Neural progenitor cell (in vitro differentiated cells): Measurements from ENCODE around the gene SYNGR3. TPM values are rescaled to one million over a fixed set of nuclear protein-coding genes. Genes with fewer than 3 reads are reported as not detected.

ENCODE experiments used
- DNase-seq: peaks from one replicate; pipeline ENCODE4 v3.0.0-alpha.2; 2016; ENCODE audit warnings: low spot score
- H2AFZ ChIP-seq: fragments of 200-600 bp; sonication (generic); replicated peaks from 2 replicates; pipeline ENCODE4 v1.6.1; 2016; ENCODE audit warnings: antibody characterized with exemption
- H3F3A ChIP-seq: fragments of 200-600 bp; sonication (generic); 2 replicates; pipeline ENCODE4 v1.6.1; 2016; ENCODE audit warnings: antibody characterized with exemption, low read depth
- H3K27ac ChIP-seq: fragments of 200-600 bp; sonication (generic); 2 replicates; pipeline ENCODE4 v1.5.1; 2016; ENCODE audit warnings: mild to moderate bottlenecking
- H3K27me3 ChIP-seq: fragments of 200-600 bp; sonication (generic); 2 replicates; pipeline ENCODE4 v1.6.1; 2016; ENCODE audit warnings: mild to moderate bottlenecking, moderate library complexity
- H3K36me3 ChIP-seq: fragments of 200-600 bp; sonication (generic); 2 replicates; pipeline ENCODE4 v1.5.1; 2016
- H3K4me1 ChIP-seq: fragments of 200-600 bp; sonication (generic); 2 replicates; pipeline ENCODE4 v1.6.1; 2016; ENCODE audit warnings: mixed run types
- H3K4me2 ChIP-seq: fragments of 200-600 bp; sonication (generic); 2 replicates; pipeline ENCODE4 v1.6.1; 2016
- H3K4me3 ChIP-seq: fragments of 200-600 bp; sonication (generic); 2 replicates; pipeline ENCODE4 v1.5.1; 2016
- H3K79me2 ChIP-seq: fragments of 200-600 bp; sonication (generic); 2 replicates; pipeline ENCODE4 v1.6.1; 2016; ENCODE audit warnings: low read depth
- H3K9ac ChIP-seq: fragments of 200-600 bp; sonication (generic); 2 replicates; pipeline ENCODE4 v1.6.1; 2016
- H3K9me3 ChIP-seq: fragments of 200-600 bp; sonication (generic); 2 replicates; pipeline ENCODE4 v1.5.1; 2016; ENCODE audit warnings: low read depth
- H4K20me1 ChIP-seq: fragments of 200-600 bp; sonication (generic); 2 replicates; pipeline ENCODE4 v1.6.1; 2016; ENCODE audit warnings: low read depth
- H3K27ac Mint-ChIP-seq: 3 replicates; pipeline ENCODE4 v1.8.0; 2021; ENCODE audit warnings: mixed read lengths
- H3K27me3 Mint-ChIP-seq: 2 replicates; pipeline ENCODE4 v1.8.0; 2022; ENCODE audit warnings: low read depth, mild to moderate bottlenecking, inconsistent platforms, moderate library complexity, mixed read lengths; ENCODE audit not compliant: insufficient read depth
- H3K36me3 Mint-ChIP-seq: 3 replicates; pipeline ENCODE4 v1.8.0; 2021; ENCODE audit warnings: mixed read lengths
- H3K4me1 Mint-ChIP-seq: 3 replicates; pipeline ENCODE4 v1.8.0; 2021; ENCODE audit warnings: mixed read lengths
- H3K4me3 Mint-ChIP-seq: 3 replicates; pipeline ENCODE4 v1.8.0; 2021; ENCODE audit warnings: mild to moderate bottlenecking, moderate library complexity, mixed read lengths
- H3K9me3 Mint-ChIP-seq: 3 replicates; pipeline ENCODE4 v1.8.0; 2020; ENCODE audit warnings: mixed read lengths
- EZH2 ChIP-seq: fragments of 200-600 bp; sonication (generic); IDR thresholded peaks from 2 replicates; pipeline ENCODE4 v1.6.1; 2017; ENCODE audit warnings: antibody characterized with exemption, mild to moderate bottlenecking, moderate library complexity
- EZH2phosphoT487 ChIP-seq: fragments of 200-600 bp; sonication (generic); IDR thresholded peaks from 2 replicates; pipeline ENCODE4 v1.6.1; 2017; ENCODE audit warnings: antibody characterized with exemption
- total RNA-seq: library from RNA; depleted of rRNA; stranded (reverse); fragments of >200 nt; gene quantifications from 2 replicates; pipeline ENCODE4 v1.2.3, GENCODE V29; 2015; ENCODE audit warnings: low replicate concordance
- TF ChIP-seq, protein P1 (sequence below): fragments of 200-600 bp; sonication (generic); IDR thresholded peaks from 2 replicates; pipeline ENCODE4 v1.5.1; 2017; ENCODE audit warnings: antibody characterized with exemption, mild to moderate bottlenecking

The SYNGR3 gene
- total RNA-seq, 1 donor from 2014 or later = 4.4 TPM

GRCh38 chr16:1982013-1982433 lies 7.7 kb upstream of the SYNGR3 start:
- DNase-seq = no peak
- peak overlapping the region; percentile 82 for H3K4me3 Mint-ChIP-seq
- Histone ChIP-seq H3K27ac (no peak overlapping the region), H3F3A (peaks cover 26% of the 10 kb centered on the region), H3K27me3 (peaks cover 56% of the 10 kb centered on the region), H3K4me2 (peak overlapping the region; percentile 42), H3K4me1 (peaks cover 37% of the 10 kb centered on the region), H3K9me3 (no peaks in the 10 kb centered on the region), H3K4me3 (no peak overlapping the region), H3K9ac (no peak overlapping the region), H4K20me1 (peaks cover 43% of the 10 kb centered on the region), H3K36me3 (no peaks in the 10 kb centered on the region), H3K79me2 (peaks cover 14% of the 10 kb centered on the region), H2AFZ (no peak overlapping the region)
- TF ChIP-seq EZH2 (no peak), EZH2phosphoT487 (no peak)
- TF ChIP-seq, protein P1, sequence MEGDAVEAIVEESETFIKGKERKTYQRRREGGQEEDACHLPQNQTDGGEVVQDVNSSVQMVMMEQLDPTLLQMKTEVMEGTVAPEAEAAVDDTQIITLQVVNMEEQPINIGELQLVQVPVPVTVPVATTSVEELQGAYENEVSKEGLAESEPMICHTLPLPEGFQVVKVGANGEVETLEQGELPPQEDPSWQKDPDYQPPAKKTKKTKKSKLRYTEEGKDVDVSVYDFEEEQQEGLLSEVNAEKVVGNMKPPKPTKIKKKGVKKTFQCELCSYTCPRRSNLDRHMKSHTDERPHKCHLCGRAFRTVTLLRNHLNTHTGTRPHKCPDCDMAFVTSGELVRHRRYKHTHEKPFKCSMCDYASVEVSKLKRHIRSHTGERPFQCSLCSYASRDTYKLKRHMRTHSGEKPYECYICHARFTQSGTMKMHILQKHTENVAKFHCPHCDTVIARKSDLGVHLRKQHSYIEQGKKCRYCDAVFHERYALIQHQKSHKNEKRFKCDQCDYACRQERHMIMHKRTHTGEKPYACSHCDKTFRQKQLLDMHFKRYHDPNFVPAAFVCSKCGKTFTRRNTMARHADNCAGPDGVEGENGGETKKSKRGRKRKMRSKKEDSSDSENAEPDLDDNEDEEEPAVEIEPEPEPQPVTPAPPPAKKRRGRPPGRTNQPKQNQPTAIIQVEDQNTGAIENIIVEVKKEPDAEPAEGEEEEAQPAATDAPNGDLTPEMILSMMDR = no peak
- H3K36me3 Mint-ChIP-seq = peaks cover 8% of the 10 kb centered on the region
- H3K27me3 Mint-ChIP-seq = peaks cover 24% of the 10 kb centered on the region
- peaks cover 27% of the 10 kb centered on the region for H3K4me1 Mint-ChIP-seq
- no peaks in the 10 kb centered on the region for H3K9me3 Mint-ChIP-seq
- H3K27ac Mint-ChIP-seq = no peak overlapping the region

DNA sequence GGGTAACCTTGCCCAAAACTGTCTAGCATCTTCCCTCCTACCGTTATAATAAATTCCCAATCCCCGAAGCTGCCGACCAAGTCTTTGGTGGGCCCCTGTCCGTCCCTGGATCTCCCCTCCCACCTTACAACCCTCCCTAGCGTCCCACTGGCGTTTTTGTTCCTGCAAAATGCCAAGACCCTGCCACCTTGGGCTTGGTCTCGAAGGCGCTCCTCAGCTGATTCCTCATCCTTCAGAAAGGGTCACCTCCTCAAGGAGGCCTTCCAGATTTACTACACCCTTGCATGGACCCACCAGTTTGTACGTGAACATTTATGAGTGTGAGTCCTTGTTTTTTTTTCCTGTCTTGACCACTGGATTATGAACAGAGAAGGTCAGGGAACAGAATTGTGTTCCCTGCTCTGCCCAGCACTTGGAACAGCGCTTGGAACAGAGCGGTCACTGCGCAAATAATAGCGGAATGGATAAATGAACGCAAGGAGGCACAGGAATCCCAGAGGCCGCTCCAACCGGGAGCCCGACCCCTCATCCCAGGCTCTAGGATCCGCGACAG lies 6.7 kb upstream of the SYNGR3 start:
- peaks cover 14% of the 10 kb centered on the region for H3K79me2 ChIP-seq
- H3K36me3 Mint-ChIP-seq = peaks cover 8% of the 10 kb centered on the region
- H3K27ac Mint-ChIP-seq = peak overlapping the region; percentile 10
- H3K9me3 Mint-ChIP-seq = no peaks in the 10 kb centered on the region
- no peaks in the 10 kb centered on the region for H3K36me3 ChIP-seq
- TF ChIP-seq EZH2phosphoT487 (no peak), EZH2 (no peak)
- TF ChIP-seq, protein P1 = no peak
- H3K4me2 ChIP-seq = peak overlapping the region; percentile 93
- peaks cover 27% of the 10 kb centered on the region for H3K4me1 Mint-ChIP-seq
- DNase-seq = no peak
- H3K27ac ChIP-seq = no peak overlapping the region
- no peak overlapping the region for H3K9ac ChIP-seq
- H3K4me1 ChIP-seq = peaks cover 37% of the 10 kb centered on the region
- peak overlapping the region; percentile 82 for H3K4me3 Mint-ChIP-seq
- H3K4me3 ChIP-seq = peak overlapping the region; percentile 95
- H3K27me3 ChIP-seq = peaks cover 56% of the 10 kb centered on the region
- H4K20me1 ChIP-seq = peaks cover 37% of the 10 kb centered on the region
- H3F3A ChIP-seq = peaks cover 26% of the 10 kb centered on the region
- peak overlapping the region; percentile 90 for H2AFZ ChIP-seq
- peaks cover 24% of the 10 kb centered on the region for H3K27me3 Mint-ChIP-seq
- no peaks in the 10 kb centered on the region for H3K9me3 ChIP-seq

DNA sequence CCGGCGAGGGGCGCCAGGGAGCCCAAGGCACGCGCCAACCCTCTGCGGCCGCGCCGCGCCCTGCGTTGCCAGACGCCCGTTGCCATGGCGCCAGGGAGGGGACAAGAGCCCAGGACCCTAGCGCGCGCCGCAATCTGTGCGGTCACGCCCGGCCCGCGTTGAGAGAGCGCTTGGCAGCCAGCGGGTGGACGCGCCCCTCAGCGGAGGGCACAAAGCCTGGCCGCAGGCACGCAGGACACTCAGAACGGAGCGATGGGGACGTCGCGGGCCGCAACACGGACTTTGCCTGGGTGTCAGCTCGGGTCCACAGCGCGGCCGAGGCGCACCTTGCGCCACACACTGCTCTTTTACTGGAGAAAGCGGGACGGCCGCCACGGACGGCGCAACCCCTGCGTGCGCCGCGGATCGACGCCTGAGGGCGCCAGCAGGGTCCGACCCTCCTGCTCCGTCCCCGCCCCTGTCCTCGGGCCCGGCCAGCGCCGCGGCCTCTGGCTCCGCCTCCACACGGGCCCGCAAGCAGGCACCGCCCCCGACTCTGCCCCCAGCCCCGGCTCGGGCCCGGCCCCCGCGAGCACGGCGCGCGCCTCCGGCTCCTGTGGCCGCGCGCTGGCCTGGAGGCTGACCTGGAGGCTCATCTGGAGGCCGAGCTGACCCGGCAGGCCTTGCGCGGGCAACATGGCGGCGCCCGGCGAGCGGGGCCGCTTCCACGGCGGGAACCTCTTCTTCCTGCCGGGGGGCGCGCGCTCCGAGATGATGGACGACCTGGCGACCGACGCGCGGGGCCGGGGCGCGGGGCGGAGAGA lies 6.0 kb upstream of the SYNGR3 start, which contains the start of gene GFER:
GFER (plus strand) TSS at position 650 of the 803 bp plus-strand sequence; CDS start at position 676, 26 bp downstream.
- H3K36me3 ChIP-seq = no peaks in the 10 kb centered on the region
- H3K9me3 ChIP-seq = no peaks in the 10 kb centered on the region
- H3K4me2 ChIP-seq = peak within 1 kb of the TSS; percentile 93
- DNase-seq = peak; percentile 99
- peaks cover 14% of the 10 kb centered on the region for H3K79me2 ChIP-seq
- Mint-ChIP-seq H3K4me3 (peak within 1 kb of the TSS; percentile 89), H3K36me3 (peaks cover 10% of the 10 kb centered on the region), H3K27ac (peak within 1 kb of the TSS; percentile 10), H3K4me1 (peaks cover 30% of the 10 kb centered on the region), H3K9me3 (no peaks in the 10 kb centered on the region), H3K27me3 (peaks cover 27% of the 10 kb centered on the region)
- H3F3A ChIP-seq = peaks cover 29% of the 10 kb centered on the region
- peaks cover 33% of the 10 kb centered on the region for H4K20me1 ChIP-seq
- TF ChIP-seq, protein P1 = peak; percentile 44
- no peak for TF ChIP-seq EZH2
- peak within 1 kb of the TSS; percentile 41 for H3K27ac ChIP-seq
- peaks cover 56% of the 10 kb centered on the region for H3K27me3 ChIP-seq
- peak within 1 kb of the TSS; percentile 93 for H3K9ac ChIP-seq
- peak within 1 kb of the TSS; percentile 95 for H3K4me3 ChIP-seq
- peaks cover 37% of the 10 kb centered on the region for H3K4me1 ChIP-seq
- H2AFZ ChIP-seq = peak within 1 kb of the TSS; percentile 93
